H1 (cell line): ENCODE data around the gene ELOVL6. TPM values are rescaled to one million over a fixed set of nuclear protein-coding genes. Genes with fewer than 3 reads are reported as not detected.

Source experiments
- CTCF ChIA-PET: fragments of 300-600 bp; sonication (Branson Sonifier 250); formaldehyde crosslinking; loops from one replicate; lab custom pipeline; 2021; ENCODE audit not compliant: partially characterized antibody; lab: Charles Lee
- POLR2A ChIA-PET: fragments of 300-600 bp; sonication (Branson Sonifier 250); formaldehyde crosslinking; loops from one replicate; lab custom pipeline; 2021; ENCODE audit warnings: inconsistent platforms; ENCODE audit not compliant: partially characterized antibody; lab: Charles Lee
- DNase-seq, 2 experiments: peaks; one replicate each; pipeline versions ENCODE4 v3.0.0 to v3.0.0-alpha.2; 2010 to 2022; ENCODE audit warnings: low spot score in 2 of 2, low read depth in 1 of 2, mixed read lengths in 1 of 2
- FAIRE-seq: peaks from 2 replicates; lab custom pipeline; 2011; peaks lifted over from hg19 to GRCh38; lab: Jason Lieb, UNC
- H2AFZ ChIP-seq: 2 replicates; pipeline ENCODE4 v1.8.1; 2012; ENCODE audit warnings: low read length, inconsistent platforms
- H2AK5ac ChIP-seq: 2 replicates; pipeline ENCODE4 v1.6.1; 2013; ENCODE audit warnings: low read depth, low read length
- H2BK120ac ChIP-seq: replicated peaks from 2 replicates; pipeline ENCODE3; 2013; ENCODE audit warnings: low read depth, low read length, inconsistent platforms
- H2BK12ac ChIP-seq: 2 replicates; pipeline ENCODE4 v1.6.1; 2013; ENCODE audit warnings: low read depth, low read length
- H2BK15ac ChIP-seq: 2 replicates; pipeline ENCODE4 v1.6.1; 2013; ENCODE audit warnings: low read length
- H2BK20ac ChIP-seq: 2 replicates; pipeline ENCODE4 v1.6.1; 2013; ENCODE audit warnings: low read length
- H2BK5ac ChIP-seq: 2 replicates; pipeline ENCODE4 v1.6.1; 2013; ENCODE audit warnings: low read depth, low read length
- H3K14ac ChIP-seq: 2 replicates; pipeline ENCODE4 v1.6.1; 2013; ENCODE audit warnings: inconsistent platforms; ENCODE audit not compliant: insufficient read length
- H3K18ac ChIP-seq: 2 replicates; pipeline ENCODE4 v1.6.1; 2013; ENCODE audit warnings: low read length; ENCODE audit errors: extremely low read depth
- H3K23ac ChIP-seq: 2 replicates; pipeline ENCODE4 v1.6.1; 2013; ENCODE audit warnings: inconsistent platforms; ENCODE audit not compliant: insufficient read length
- H3K23me2 ChIP-seq: 2 replicates; pipeline ENCODE4 v1.6.1; 2013; ENCODE audit warnings: low read depth, low read length
- H3K27ac ChIP-seq: 2 replicates; pipeline ENCODE4 v1.6.1; 2011; ENCODE audit warnings: low read depth, low read length, inconsistent platforms
- H3K27me3 ChIP-seq, 4 experiments: replicated peaks in 1 of 4; 1 replicate in 1 of 4; 2 replicates in 3 of 4; pipeline versions ENCODE4 v1.6.1 to v1.8.1; 2011 to 2013; ENCODE audit warnings: low read length in 3 of 4, mild to moderate bottlenecking in 3 of 4, inconsistent platforms in 2 of 4, mixed read lengths in 2 of 4, moderate library complexity in 1 of 4; ENCODE audit not compliant: control insufficient read depth in 3 of 4, insufficient read depth in 3 of 4; ENCODE audit errors: extremely low read depth in 1 of 4
- H3K36me3 ChIP-seq, 4 experiments: 2 replicates each; pipeline versions ENCODE4 v1.6.1 to v1.8.1; 2011 to 2013; ENCODE audit warnings: mild to moderate bottlenecking in 4 of 4, low read length in 3 of 4, moderate library complexity in 2 of 4, control low read depth in 1 of 4, inconsistent platforms in 1 of 4; ENCODE audit not compliant: insufficient read depth in 4 of 4, control insufficient read depth in 2 of 4
- H3K4ac ChIP-seq: replicated peaks from 2 replicates; pipeline ENCODE3; 2013; ENCODE audit warnings: low read length, low read depth, mixed read lengths, inconsistent platforms; ENCODE audit not compliant: insufficient read length
- H3K4me1 ChIP-seq, 4 experiments: replicated peaks in 1 of 4; 1 replicate in 1 of 4; 2 replicates in 3 of 4; pipeline versions ENCODE4 v1.6.1 to v1.8.1; 2011 to 2013; ENCODE audit warnings: low read length in 3 of 4, inconsistent platforms in 2 of 4, mixed read lengths in 1 of 4; ENCODE audit not compliant: insufficient read depth in 4 of 4, control insufficient read depth in 3 of 4
- H3K4me2 ChIP-seq, 2 experiments: 2 replicates each; pipeline versions ENCODE4 v1.6.1 to v1.8.1; 2011 to 2013; ENCODE audit warnings: low read depth in 2 of 2, low read length in 2 of 2, control low read depth in 1 of 2, inconsistent platforms in 1 of 2, mild to moderate bottlenecking in 1 of 2; ENCODE audit not compliant: insufficient read depth in 1 of 2
- H3K4me3 ChIP-seq, 4 experiments: fragments of 200-600, 300-600 bp in 1 of 4; sonication (generic), shearing (Covaris generic), sonication (Bioruptor Twin) in 1 of 4; 2 replicates each; pipeline versions ENCODE4 v1.5.1 to v1.8.1; 2011 to 2016; ENCODE audit warnings: low read length in 4 of 4, low read depth in 3 of 4, control low read depth in 2 of 4, inconsistent platforms in 2 of 4, mild to moderate bottlenecking in 2 of 4, mixed read lengths in 1 of 4, moderate library complexity in 1 of 4; ENCODE audit not compliant: insufficient read depth in 2 of 4; ENCODE audit errors: extremely low read depth in 1 of 4
- H3K56ac ChIP-seq: replicated peaks from 2 replicates; pipeline ENCODE3; 2013; ENCODE audit warnings: low read depth, mild to moderate bottlenecking, mixed read lengths, low read length, inconsistent platforms; ENCODE audit not compliant: insufficient read length
- H3K79me1 ChIP-seq: 2 replicates; pipeline ENCODE4 v1.6.1; 2013; ENCODE audit warnings: low read depth, low read length, control low read depth
- H3K79me2 ChIP-seq, 2 experiments: 2 replicates each; pipeline versions ENCODE4 v1.6.1 to v1.8.1; 2012 to 2013; ENCODE audit warnings: low read length in 2 of 2, mild to moderate bottlenecking in 2 of 2, inconsistent platforms in 1 of 2; ENCODE audit not compliant: insufficient read depth in 2 of 2, control insufficient read depth in 1 of 2
- H3K9ac ChIP-seq, 4 experiments: replicated peaks in 1 of 4; 1 replicate in 1 of 4; 2 replicates in 3 of 4; pipeline versions ENCODE4 v1.6.1 to v1.8.1; 2011 to 2013; ENCODE audit warnings: low read depth in 3 of 4, low read length in 3 of 4, control low read depth in 2 of 4, mild to moderate bottlenecking in 2 of 4, moderate library complexity in 2 of 4, inconsistent platforms in 1 of 4; ENCODE audit errors: extremely low read depth in 1 of 4
- H3K9me3 ChIP-seq, 2 experiments: 2 replicates each; pipeline versions ENCODE4 v1.6.1 to v1.8.1; 2012 to 2013; ENCODE audit warnings: mild to moderate bottlenecking in 2 of 2, moderate library complexity in 2 of 2, control low read depth in 1 of 2, inconsistent platforms in 1 of 2, low read depth in 1 of 2, low read length in 1 of 2, mixed read lengths in 1 of 2; ENCODE audit not compliant: insufficient read depth in 2 of 2
- H4K20me1 ChIP-seq, 2 experiments: replicated peaks in 1 of 2; 2 replicates each; pipeline versions ENCODE3 to v1.8.1; 2011 to 2013; ENCODE audit warnings: inconsistent platforms in 2 of 2, low read length in 2 of 2, mild to moderate bottlenecking in 1 of 2; ENCODE audit not compliant: insufficient read depth in 2 of 2, control insufficient read depth in 1 of 2
- H4K5ac ChIP-seq: 2 replicates; pipeline ENCODE4 v1.6.1; 2013; ENCODE audit warnings: low read length, low read depth, mixed read lengths, inconsistent platforms; ENCODE audit not compliant: insufficient read length
- H4K8ac ChIP-seq: 2 replicates; pipeline ENCODE4 v1.8.0; 2013; ENCODE audit warnings: mild to moderate bottlenecking, moderate library complexity, low read length, inconsistent platforms; ENCODE audit not compliant: insufficient read depth; ENCODE audit errors: extremely low read depth
- H4K91ac ChIP-seq: replicated peaks from 2 replicates; pipeline ENCODE3; 2013; ENCODE audit warnings: low read length, mixed read lengths, inconsistent platforms; ENCODE audit not compliant: insufficient read length
- CEBPB ChIP-seq: IDR thresholded peaks from 2 replicates; pipeline ENCODE4 v1.6.1; 2012; ENCODE audit warnings: low read depth, low read length
- CHD2 ChIP-seq: IDR thresholded peaks from 2 replicates; pipeline ENCODE4 v1.6.1; 2012; ENCODE audit warnings: low read length, improper control_type of control experiment
- JUND ChIP-seq: IDR thresholded peaks from 2 replicates; pipeline ENCODE4 v1.6.1; 2011; ENCODE audit warnings: mild to moderate bottlenecking, improper control_type of control experiment, low read length
- ZNF274 ChIP-seq: IDR thresholded peaks from 2 replicates; pipeline ENCODE4 v1.7.0; 2012; ENCODE audit warnings: low read length, borderline replicate concordance; ENCODE audit errors: extremely low read depth
- WGBS, 2 experiments: shearing (Covaris generic) in 1 of 2; methylation state at CpG; one replicate each; pipeline versions ENCODE4 v1.1.6 to v1.1.7; 2013 to 2015; ENCODE audit warnings: low lambda C conversion rate in 2 of 2, mixed read lengths in 2 of 2, inconsistent platforms in 1 of 2, low coverage in 1 of 2, missing lambda C conversion rate in 1 of 2; ENCODE audit not compliant: insufficient replicate concordance in 2 of 2, insufficient coverage in 1 of 2, insufficient read length in 1 of 2; ENCODE audit errors: extremely low coverage in 1 of 2, missing lambda C conversion rate in 1 of 2; 5-methylcytosine and 5-hydroxymethylcytosine counted together
- polyA plus RNA-seq, 7 experiments: library from polyadenylated mRNA; depleted of rRNA in 3 of 7; stranded (reverse) in 5 of 7; unstranded in 2 of 7; fragments of >200 nt in 5 of 7; fragments of 200-250 nt in 2 of 7; gene quantifications; 1 replicate in 5 of 7; 2 replicates in 1 of 7; 4 replicates in 1 of 7; pipeline versions ENCODE4 v1.2.1 to v1.2.3, GENCODE V29; 2011 to 2013; ENCODE audit warnings: missing spikeins in 2 of 7, mixed read lengths in 2 of 7
- total RNA-seq: library from RNA; stranded (reverse); fragmentation: NEBNext Ultra II Directional; extraction: Animal tissue kit (Norgen Biotek cat#: 25700); gene quantifications from 2 replicates; pipeline ENCODE4 v1.2.1, GENCODE V29; 2021

ELOVL6 gene
- total and polyA plus RNA-seq, 2 of the 8 experiments (the other 6 are each of a cell fraction or from before 2014, with no cell fraction given): 27.8 to 86.6 TPM

GRCh38 chr4:110014233-110014632 lies 184.2 kb downstream of the ELOVL6 start:
- peak overlapping the region; percentile 38 for H3K23ac ChIP-seq
- H4K20me1 ChIP-seq: no peaks in the 10 kb centered on the region
- ChIA-PET POLR2A (no interaction called here), CTCF (interaction anchor here (1.1 to 2.1 kb wide), 3 partner anchors 12 to 498 kb away, joined by 3 to 7 read pairs (median 3); no protein-coding TSS in a partner anchor)
- H3K4ac ChIP-seq: no peak overlapping the region
- TF ChIP-seq JUND (no peak), CHD2 (no peak), ZNF274 (no peak), CEBPB (no peak)
- no peak overlapping the region for H3K4me2 ChIP-seq
- WGBS, 2 experiments: 92% methylated on average over 6 of the region's 6 CpGs; no CpG with 5 or more reads in 1 of the 2 experiments
- no peak overlapping the region for H2BK120ac ChIP-seq
- H4K91ac ChIP-seq: peak overlapping the region; percentile 46
- H3K18ac ChIP-seq: no peak overlapping the region
- H2AK5ac ChIP-seq: peak overlapping the region; percentile 87; the same call in 1 of the 2 replicates
- no peak overlapping the region for H3K56ac ChIP-seq
- no peak overlapping the region for H3K27ac ChIP-seq
- H3K27me3 ChIP-seq: no peaks in the 10 kb centered on the region
- no peaks in the 10 kb centered on the region for H3K36me3 ChIP-seq
- H3K4me1 ChIP-seq: 0 out of 7 replicates have a peak, but pooled peaks cover 0 to 2% (median 0%) of the 10 kb centered on the region in 4 experiments
- no peak for DNase-seq
- H3K79me1 ChIP-seq: no peaks in the 10 kb centered on the region
- no peaks in the 10 kb centered on the region for H3K9me3 ChIP-seq
- no peaks in the 10 kb centered on the region for H3K79me2 ChIP-seq
- H2AFZ ChIP-seq: peak overlapping the region; percentile 41; the same call in 1 of the 2 replicates
- H3K23me2 ChIP-seq: no peaks in the 10 kb centered on the region
- no peak for FAIRE-seq
- no peak overlapping the region for H3K9ac ChIP-seq
- H4K5ac ChIP-seq: no peak overlapping the region
- 0 out of 2 replicates have a peak overlapping the region, but pooled peaks have one; percentile 22 for H2BK12ac ChIP-seq
- no peak overlapping the region for H3K14ac ChIP-seq
- H2BK5ac ChIP-seq: no peak overlapping the region
- no peak overlapping the region for H4K8ac ChIP-seq
- H2BK20ac ChIP-seq: no peak overlapping the region
- no peak overlapping the region for H3K4me3 ChIP-seq
- H2BK15ac ChIP-seq: no peak overlapping the region
